ENCODE measurements around the gene GPR21. TPM values are rescaled to one million over a fixed set of nuclear protein-coding genes. Genes with fewer than 3 reads are reported as not detected.

The GPR21 gene
- total and polyA plus RNA-seq, 2 donors (not counting 1 experiment from before 2014, with no cell fraction given): 0.66 to 1.2 TPM

DNA sequence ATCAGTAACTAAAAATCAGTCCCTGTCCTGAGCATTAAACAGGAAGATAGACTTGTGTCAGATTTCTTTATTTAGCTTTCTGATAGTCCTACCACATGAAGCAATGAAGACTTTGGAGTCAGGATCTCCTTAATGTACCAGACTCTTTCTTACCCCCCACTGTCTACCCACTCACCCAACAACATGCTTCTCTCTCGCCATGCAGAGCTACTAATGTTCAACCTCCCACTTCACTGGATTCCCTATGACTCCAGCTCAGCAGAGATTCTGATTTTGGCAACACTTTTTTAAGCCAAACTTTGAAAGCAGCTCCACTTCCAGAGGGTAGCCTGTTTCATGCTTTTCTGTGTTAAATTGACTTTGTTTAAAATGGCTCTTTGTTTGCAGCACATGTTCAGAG is 50.8 kb downstream of the GPR21 start:
- Histone ChIP-seq H3K4me3 (replicated peaks in 1 of 4; ENCODE audit: control extremely low read depth in 1 of 4, insufficient read depth in 1 of 4, low read depth in 3 of 4, low read length in 4 of 4) (no peak overlapping the region), H3K27me3 (ENCODE audit: control insufficient read depth, insufficient read depth, low read length) (no peaks in the 10 kb centered on the region), H3K4me1 (ENCODE audit: control insufficient read depth, extremely low read depth, insufficient read depth, low read length) (no peaks in the 10 kb centered on the region), H4K20me1 (ENCODE audit: control insufficient read depth, extremely low read depth, insufficient read depth, low read length) (no peaks in the 10 kb centered on the region), H3K9ac (ENCODE audit: insufficient read depth, low read length) (no peak overlapping the region), H3K79me2 (ENCODE audit: control insufficient read depth, insufficient read depth, low read length) (no peaks in the 10 kb centered on the region), H3K9me3 (ENCODE audit: control insufficient read depth, insufficient read depth, low read depth, low read length) (no peaks in the 10 kb centered on the region), H3K4me2 (ENCODE audit: extremely low read depth, insufficient read depth, low read length) (no peak overlapping the region), H2AFZ (ENCODE audit: low read length) (no peak overlapping the region), H3K27ac (ENCODE audit: insufficient read depth, low read length) (no peak overlapping the region), H3K36me3 (ENCODE audit: control insufficient read depth, insufficient read depth, low read length) (peaks cover 4% of the 10 kb centered on the region)
- TF ChIP-seq, protein P1, sequence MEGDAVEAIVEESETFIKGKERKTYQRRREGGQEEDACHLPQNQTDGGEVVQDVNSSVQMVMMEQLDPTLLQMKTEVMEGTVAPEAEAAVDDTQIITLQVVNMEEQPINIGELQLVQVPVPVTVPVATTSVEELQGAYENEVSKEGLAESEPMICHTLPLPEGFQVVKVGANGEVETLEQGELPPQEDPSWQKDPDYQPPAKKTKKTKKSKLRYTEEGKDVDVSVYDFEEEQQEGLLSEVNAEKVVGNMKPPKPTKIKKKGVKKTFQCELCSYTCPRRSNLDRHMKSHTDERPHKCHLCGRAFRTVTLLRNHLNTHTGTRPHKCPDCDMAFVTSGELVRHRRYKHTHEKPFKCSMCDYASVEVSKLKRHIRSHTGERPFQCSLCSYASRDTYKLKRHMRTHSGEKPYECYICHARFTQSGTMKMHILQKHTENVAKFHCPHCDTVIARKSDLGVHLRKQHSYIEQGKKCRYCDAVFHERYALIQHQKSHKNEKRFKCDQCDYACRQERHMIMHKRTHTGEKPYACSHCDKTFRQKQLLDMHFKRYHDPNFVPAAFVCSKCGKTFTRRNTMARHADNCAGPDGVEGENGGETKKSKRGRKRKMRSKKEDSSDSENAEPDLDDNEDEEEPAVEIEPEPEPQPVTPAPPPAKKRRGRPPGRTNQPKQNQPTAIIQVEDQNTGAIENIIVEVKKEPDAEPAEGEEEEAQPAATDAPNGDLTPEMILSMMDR (conservative IDR thresholded peaks at IDR 0.05 in 1 of 2, IDR thresholded peaks at IDR 0.05 in 1 of 2; ENCODE audit: low read depth in 1 of 2, low read length in 2 of 2): no peak
- TF ChIP-seq EZH2 (IDR thresholded peaks at IDR 0.05; ENCODE audit: low read length, missing control alignments): no peak
- no peak for DNase-seq (ENCODE audit: low read depth in 2 of 2)

Other genes with a start within 250 kb of the GPR21 start
- gene OR5C1, start 244.7 kb upstream of the GPR21 start, total RNA-seq: not detected in 2 replicates
- gene OR5C1, start 244.7 kb upstream of the GPR21 start, polyA plus RNA-seq: not detected in 2 replicates
- not detected in 2 replicates for gene OR1K1, start 233.5 kb upstream of the GPR21 start, total RNA-seq
- not detected in 2 replicates for gene OR1K1, start 233.5 kb upstream of the GPR21 start, polyA plus RNA-seq
- gene PDCL, start 205.1 kb upstream of the GPR21 start, total RNA-seq: 39.5 and 40.8 TPM in 2 replicates
- gene PDCL, start 205.1 kb upstream of the GPR21 start, polyA plus RNA-seq: 16.5 and 19.8 TPM in 2 replicates
- gene RC3H2, start 128.3 kb upstream of the GPR21 start, total RNA-seq: 34.9 and 35.7 TPM in 2 replicates
- 29.4 and 43.1 TPM in 2 replicates for gene RC3H2, start 128.3 kb upstream of the GPR21 start, polyA plus RNA-seq
- gene ZBTB6, start 120.3 kb upstream of the GPR21 start, total RNA-seq: 14.1 and 16.3 TPM in 2 replicates
- 6.1 and 8.5 TPM in 2 replicates for gene ZBTB6, start 120.3 kb upstream of the GPR21 start, polyA plus RNA-seq
- 5.1 and 5.6 TPM in 2 replicates for gene ZBTB26, start 102.2 kb upstream of the GPR21 start, total RNA-seq
- 3.8 and 7.9 TPM in 2 replicates for gene ZBTB26, start 102.2 kb upstream of the GPR21 start, polyA plus RNA-seq
- gene RABGAP1, start 92.6 kb upstream of the GPR21 start, total RNA-seq: 40.8 and 47.6 TPM in 2 replicates
- 36.2 and 58.6 TPM in 2 replicates for gene RABGAP1, start 92.6 kb upstream of the GPR21 start, polyA plus RNA-seq
- gene STRBP, start 234.9 kb downstream of the GPR21 start, total RNA-seq: 4.9 and 5.9 TPM in 2 replicates
- 3.3 and 4.3 TPM in 2 replicates for gene STRBP, start 234.9 kb downstream of the GPR21 start, polyA plus RNA-seq

All from fibroblast of lung (primary cell).